ENCODE data around the gene BHLHE23. TPM values are rescaled to one million over a fixed set of nuclear protein-coding genes. Genes with fewer than 3 reads are reported as not detected.

The BHLHE23 gene
- total RNA-seq, 1 experiment from 2014 or later: not detected

GRCh38 chr20:63007646-63008488 is 1.1 kb upstream of the BHLHE23 start:
- DNase-seq (ENCODE audit: low read depth, low spot score): no peak

More at GRCh38 chr20:63007646-63008488, 1.1 kb upstream of the BHLHE23 start:
- TF ChIP-seq SP1 (IDR thresholded peaks at IDR 0.05; ENCODE audit: low read depth): no peak
- TF ChIP-seq ZFX (IDR thresholded peaks at IDR 0.05): no peak
- TF ChIP-seq EZH2phosphoT487 (IDR thresholded peaks at IDR 0.05; ENCODE audit: borderline replicate concordance): no peak
- no peak for TF ChIP-seq CBX3 (IDR thresholded peaks at IDR 0.05; ENCODE audit: low read depth)
- TF ChIP-seq EZH2 (IDR thresholded peaks at IDR 0.05): no peak
- TF ChIP-seq FOSL1 (IDR thresholded peaks at IDR 0.05; ENCODE audit: low read depth): no peak
- TF ChIP-seq SIN3A (IDR thresholded peaks at IDR 0.05; ENCODE audit: low read depth): no peak
- no peak for TF ChIP-seq CEBPB (IDR thresholded peaks at IDR 0.05; ENCODE audit: low read depth)
- TF ChIP-seq POLR2AphosphoS5 (IDR thresholded peaks at IDR 0.05; ENCODE audit: low read depth, low read length): no peak
- no peak for TF ChIP-seq CTCF (IDR thresholded peaks at IDR 0.05 in 2 of 3, conservative IDR thresholded peaks at IDR 0.05 in 1 of 3; ENCODE audit: borderline replicate concordance in 1 of 3, insufficient read depth in 1 of 3, low read depth in 2 of 3, low read length in 2 of 3)
- TF ChIP-seq EGR1 (IDR thresholded peaks at IDR 0.05; ENCODE audit: low read depth): no peak
- no peak for TF ChIP-seq ATF3 (IDR thresholded peaks at IDR 0.05)
- TF ChIP-seq JUND (IDR thresholded peaks at IDR 0.05): no peak
- TF ChIP-seq ELF1 (IDR thresholded peaks at IDR 0.05; ENCODE audit: borderline replicate concordance, low read depth): no peak
- TF ChIP-seq YY1 (IDR thresholded peaks at IDR 0.05; ENCODE audit: extremely low read depth, insufficient replicate concordance, low read depth, low read length): no peak
- TF ChIP-seq REST (IDR thresholded peaks at IDR 0.05; ENCODE audit: low read depth): no peak
- TF ChIP-seq ZNF274 (IDR thresholded peaks at IDR 0.05; ENCODE audit: low read depth, low read length): no peak
- TF ChIP-seq POLR2A (IDR thresholded peaks at IDR 0.05; ENCODE audit: borderline replicate concordance, extremely low read depth, insufficient read depth, insufficient read length): no peak
- Histone ChIP-seq H4K20me1 (ENCODE audit: insufficient read depth) (no peaks in the 10 kb centered on the region), H3K9ac (ENCODE audit: low read length) (no peak overlapping the region), H3K4me2 (ENCODE audit: low read length) (no peak overlapping the region), H3K4me1 (ENCODE audit: control insufficient read depth in 1 of 2, insufficient read depth in 2 of 2, low read length in 2 of 2) (peaks cover 0 to 9% of the 10 kb centered on the region in 2 experiments; a peak in 1 of 4 replicates), H3K27me3 (ENCODE audit: insufficient read depth, low read length) (no peaks in the 10 kb centered on the region), H3K9me3 (ENCODE audit: control insufficient read depth in 1 of 2, insufficient read depth in 1 of 2, low read depth in 1 of 2, low read length in 2 of 2) (no peaks in the 10 kb centered on the region), H3K36me3 (ENCODE audit: control insufficient read depth in 1 of 2, insufficient read depth in 2 of 2, low read length in 2 of 2) (no peaks in the 10 kb centered on the region), H3K79me2 (ENCODE audit: insufficient read depth, low read length) (no peaks in the 10 kb centered on the region), H2AFZ (ENCODE audit: low read depth, low read length, poor library complexity, severe bottlenecking) (no peak overlapping the region), H3K27ac (ENCODE audit: low read depth, low read length) (no peak overlapping the region), H3K9me2 (ENCODE audit: insufficient read depth) (no peaks in the 10 kb centered on the region; the same call in 1 of the 2 replicates), H3K4me3 (replicated peaks in 1 of 2; ENCODE audit: low read depth in 1 of 2, low read length in 2 of 2) (no peak overlapping the region)
- POLR2A ChIA-PET: interaction anchor here (1.4 kb wide), 1 partner anchor 35 kb away, joined by 5 read pairs; no protein-coding TSS in a partner anchor
- ATAC-seq: no peak
- CTCF ChIA-PET: interaction anchor here (1.4 to 1.8 kb wide), 3 partner anchors 35 to 106 kb away, joined by 4 to 27 read pairs (median 5); no protein-coding TSS in a partner anchor
- RAD21 ChIA-PET (ENCODE audit: low non-redundant PET in 1 of 2, low total read pairs in 2 of 2, uncharacterized antibody in 2 of 2, unreplicated experiment in 2 of 2): interaction anchor here (1.6 kb wide), 2 partner anchors 35 kb away, joined by 10 to 13 read pairs; no protein-coding TSS in a partner anchor
- BruUV-seq (replicated peaks): no TSS peak
- intact Hi-C loops (cut with micrococcal nuclease): loop anchor here (2.0 kb wide), 1 partner anchor 185 kb away; no protein-coding TSS in a partner anchor

All from HCT116 (cell line).